ENCODE measurements around the gene ELAVL1.

GRCh38 chr19:7987114-7987768, 18.2 kb downstream of the ELAVL1 start:
- TF ChIP-seq, protein P1, sequence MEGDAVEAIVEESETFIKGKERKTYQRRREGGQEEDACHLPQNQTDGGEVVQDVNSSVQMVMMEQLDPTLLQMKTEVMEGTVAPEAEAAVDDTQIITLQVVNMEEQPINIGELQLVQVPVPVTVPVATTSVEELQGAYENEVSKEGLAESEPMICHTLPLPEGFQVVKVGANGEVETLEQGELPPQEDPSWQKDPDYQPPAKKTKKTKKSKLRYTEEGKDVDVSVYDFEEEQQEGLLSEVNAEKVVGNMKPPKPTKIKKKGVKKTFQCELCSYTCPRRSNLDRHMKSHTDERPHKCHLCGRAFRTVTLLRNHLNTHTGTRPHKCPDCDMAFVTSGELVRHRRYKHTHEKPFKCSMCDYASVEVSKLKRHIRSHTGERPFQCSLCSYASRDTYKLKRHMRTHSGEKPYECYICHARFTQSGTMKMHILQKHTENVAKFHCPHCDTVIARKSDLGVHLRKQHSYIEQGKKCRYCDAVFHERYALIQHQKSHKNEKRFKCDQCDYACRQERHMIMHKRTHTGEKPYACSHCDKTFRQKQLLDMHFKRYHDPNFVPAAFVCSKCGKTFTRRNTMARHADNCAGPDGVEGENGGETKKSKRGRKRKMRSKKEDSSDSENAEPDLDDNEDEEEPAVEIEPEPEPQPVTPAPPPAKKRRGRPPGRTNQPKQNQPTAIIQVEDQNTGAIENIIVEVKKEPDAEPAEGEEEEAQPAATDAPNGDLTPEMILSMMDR (IDR thresholded peaks at IDR 0.05; ENCODE audit: low read length) = no peak
- TF ChIP-seq EZH2 (optimal IDR thresholded peaks at IDR 0.05; ENCODE audit: low read depth, low read length) (no peak), EZH2phosphoT487 (IDR thresholded peaks at IDR 0.05; ENCODE audit: low read length) (no peak)

All from MM.1S (cell line).